HEK293 (cell line): ENCODE data around the gene ASB16.
A peak's percentile ranks its signal among the peaks of the same experiment; 100 is the strongest.

Experiments used
- CTCF ChIA-PET: fragments of 350-600 bp; formaldehyde crosslinking; extraction: SDS; loops from one replicate; lab custom pipeline; 2021; ENCODE audit warnings: antibody characterized with exemption; lab: Yijun Ruan, JAX
- POLR2A ChIA-PET: fragments of 300-600 bp; formaldehyde crosslinking; extraction: SDS; loops from one replicate; lab custom pipeline; 2020; ENCODE audit warnings: antibody characterized with exemption, inconsistent platforms; lab: Yijun Ruan, JAX
- H3K27ac ChIP-seq: fragments of 200-500 bp; sonication (Bioruptor generic); 2 replicates; pipeline ENCODE4 v1.5.1; 2014; ENCODE audit warnings: low read depth, low read length, control low read depth, inconsistent platforms; ENCODE audit errors: extremely low read depth
- H3K36me3 ChIP-seq, 2 experiments: fragments of 200-500 bp in 1 of 2; sonication (Bioruptor generic) in 1 of 2; 1 replicate in 1 of 2; 2 replicates in 1 of 2; pipeline ENCODE4 v1.5.1; 2014 to 2017; ENCODE audit warnings: inconsistent platforms in 2 of 2, low read length in 2 of 2; ENCODE audit not compliant: control insufficient read depth in 2 of 2, insufficient read depth in 1 of 2
- H3K4me1 ChIP-seq: fragments of 200-500 bp; sonication (Bioruptor generic); 2 replicates; pipeline ENCODE4 v1.5.1; 2014; ENCODE audit warnings: mild to moderate bottlenecking, low read length, inconsistent platforms; ENCODE audit not compliant: control insufficient read depth, insufficient read depth
- H3K4me3 ChIP-seq: 2 replicates; pipeline ENCODE4 v1.5.1; 2011; ENCODE audit warnings: low read depth, mild to moderate bottlenecking, control low read depth, low read length, moderate library complexity
- H3K9me3 ChIP-seq: fragments of 200-500 bp; sonication (Bioruptor generic); 2 replicates; pipeline ENCODE4 v1.5.1; 2014; ENCODE audit warnings: low read depth, low read length, inconsistent platforms; ENCODE audit not compliant: control insufficient read depth, insufficient read depth
- FEZF1 ChIP-seq: fragments of 450-650 bp; formaldehyde crosslinking; IDR thresholded peaks from 2 replicates; pipeline ENCODE4 v1.5.1; 2016; ENCODE audit warnings: missing biosample characterization, missing genetic modification characterization
- KLF1 ChIP-seq: fragments of 450-650 bp; formaldehyde crosslinking; IDR thresholded peaks from 2 replicates; pipeline ENCODE4 v1.5.1; 2016; ENCODE audit warnings: missing biosample characterization, missing genetic modification characterization
- ZBTB20 ChIP-seq: fragments of 450-650 bp; formaldehyde crosslinking; IDR thresholded peaks from 2 replicates; pipeline ENCODE4 v1.5.1; 2016; ENCODE audit warnings: missing biosample characterization, missing genetic modification characterization
- ZBTB7A ChIP-seq: fragments of 450-650 bp; formaldehyde crosslinking; IDR thresholded peaks from 2 replicates; pipeline ENCODE4 v1.5.1; 2016; ENCODE audit warnings: low read depth, missing biosample characterization, missing genetic modification characterization
- ZFHX2 ChIP-seq: fragments of 450-650 bp; formaldehyde crosslinking; conservative IDR thresholded peaks from 2 replicates; pipeline ENCODE4 v1.5.1; 2016; ENCODE audit warnings: missing biosample characterization, missing genetic modification characterization
- ZFP69B ChIP-seq: fragments of 450-650 bp; formaldehyde crosslinking; IDR thresholded peaks from 2 replicates; pipeline ENCODE4 v1.5.1; 2016; ENCODE audit warnings: missing biosample characterization, missing genetic modification characterization
- ZNF138 ChIP-seq: fragments of 450-650 bp; formaldehyde crosslinking; IDR thresholded peaks from 2 replicates; pipeline ENCODE4 v1.5.1; 2016; ENCODE audit warnings: missing biosample characterization, missing genetic modification characterization, borderline replicate concordance
- ZNF16 ChIP-seq: fragments of 450-650 bp; formaldehyde crosslinking; IDR thresholded peaks from 2 replicates; pipeline ENCODE4 v1.5.1; 2016; ENCODE audit warnings: low read depth, missing biosample characterization, missing genetic modification characterization
- ZNF19 ChIP-seq: fragments of 450-650 bp; formaldehyde crosslinking; IDR thresholded peaks from 2 replicates; pipeline ENCODE4; 2016; ENCODE audit warnings: missing biosample characterization, missing genetic modification characterization, low read depth
- ZNF404 ChIP-seq: fragments of 450-650 bp; formaldehyde crosslinking; IDR thresholded peaks from 2 replicates; pipeline ENCODE4 v1.5.1; 2017; ENCODE audit warnings: missing biosample characterization, missing genetic modification characterization
- ZNF510 ChIP-seq: fragments of 450-650 bp; formaldehyde crosslinking; IDR thresholded peaks from 2 replicates; pipeline ENCODE4 v1.5.1; 2018; ENCODE audit warnings: mild to moderate bottlenecking, missing genetic modification characterization, missing biosample characterization; ENCODE audit not compliant: insufficient replicate concordance
- ZNF529 ChIP-seq: fragments of 450-650 bp; formaldehyde crosslinking; IDR thresholded peaks from 2 replicates; pipeline ENCODE4 v1.5.1; 2017; ENCODE audit warnings: missing genetic modification characterization, missing biosample characterization; ENCODE audit not compliant: insufficient replicate concordance
- ZNF549 ChIP-seq: fragments of 450-650 bp; IDR thresholded peaks from 2 replicates; pipeline ENCODE4 v1.5.1; 2018; ENCODE audit warnings: missing biosample characterization, missing genetic modification characterization, mild to moderate bottlenecking, inconsistent platforms, moderate library complexity
- ZNF600 ChIP-seq: fragments of 450-650 bp; formaldehyde crosslinking; IDR thresholded peaks from 2 replicates; pipeline ENCODE4 v1.5.1; 2016; ENCODE audit warnings: missing biosample characterization, missing genetic modification characterization
- ZNF621 ChIP-seq: fragments of 450-650 bp; formaldehyde crosslinking; IDR thresholded peaks from 2 replicates; pipeline ENCODE4 v1.5.1; 2017; ENCODE audit warnings: missing biosample characterization, missing genetic modification characterization
- ZNF776 ChIP-seq: fragments of 450-650 bp; formaldehyde crosslinking; IDR thresholded peaks from 2 replicates; pipeline ENCODE4 v1.5.0; 2017; ENCODE audit warnings: missing biosample characterization, missing genetic modification characterization, borderline replicate concordance
- ZSCAN23 ChIP-seq: fragments of 450-650 bp; formaldehyde crosslinking; IDR thresholded peaks from 2 replicates; pipeline ENCODE4 v1.5.1; 2016; ENCODE audit warnings: missing biosample characterization, missing genetic modification characterization
- TF ChIP-seq, protein P1 (sequence below): fragments of 450-650 bp; formaldehyde crosslinking; IDR thresholded peaks from 2 replicates; pipeline ENCODE4 v1.5.1; 2016; ENCODE audit warnings: missing biosample characterization, missing genetic modification characterization
- TF ChIP-seq, protein P2 (sequence below): fragments of 450-650 bp; formaldehyde crosslinking; IDR thresholded peaks from 2 replicates; pipeline ENCODE4 v1.5.1; 2017; ENCODE audit warnings: missing biosample characterization, missing genetic modification characterization
- TF ChIP-seq, protein P3 (sequence below): fragments of 450-650 bp; formaldehyde crosslinking; IDR thresholded peaks from 2 replicates; pipeline ENCODE4 v1.5.1; 2016; ENCODE audit warnings: missing biosample characterization, missing genetic modification characterization
- TF ChIP-seq, protein P4 (sequence below): fragments of 450-650 bp; formaldehyde crosslinking; conservative IDR thresholded peaks from 2 replicates; pipeline ENCODE4 v1.5.1; 2016; ENCODE audit warnings: low read depth, missing biosample characterization, missing genetic modification characterization

Gene ASB16

DNA sequence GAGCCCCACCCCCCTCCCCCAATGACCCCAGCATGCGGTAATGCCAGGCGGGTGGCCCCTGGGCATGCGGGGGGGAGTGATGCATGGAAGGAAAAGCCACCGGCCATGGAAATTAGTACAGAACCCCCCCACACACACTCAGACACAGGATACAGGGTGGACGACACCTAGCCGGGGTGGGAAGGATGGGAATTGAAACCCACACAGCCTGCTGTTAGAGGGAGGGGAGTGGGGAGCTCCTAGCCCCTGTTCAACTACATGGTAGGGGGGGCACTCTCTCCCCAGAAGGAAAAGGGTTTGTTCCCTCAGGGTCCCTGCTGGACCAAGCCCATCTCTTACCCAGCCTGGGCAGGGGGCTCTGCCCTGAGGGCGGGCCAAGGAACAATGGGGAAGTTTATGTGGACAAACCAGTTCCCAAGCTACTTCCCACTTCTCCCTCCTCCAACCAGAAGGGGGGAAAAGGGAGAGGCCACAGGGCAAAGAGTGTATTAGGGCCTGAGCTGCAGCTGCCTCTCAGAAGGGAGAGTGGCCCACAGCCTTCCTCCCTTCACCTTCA lies 21.5 kb downstream of the ASB16 start (continued):
- TF ChIP-seq ZBTB7A (tag by site-specific recombination): no peak
- TF ChIP-seq, all 188 proteins: peak for 4

DNA sequence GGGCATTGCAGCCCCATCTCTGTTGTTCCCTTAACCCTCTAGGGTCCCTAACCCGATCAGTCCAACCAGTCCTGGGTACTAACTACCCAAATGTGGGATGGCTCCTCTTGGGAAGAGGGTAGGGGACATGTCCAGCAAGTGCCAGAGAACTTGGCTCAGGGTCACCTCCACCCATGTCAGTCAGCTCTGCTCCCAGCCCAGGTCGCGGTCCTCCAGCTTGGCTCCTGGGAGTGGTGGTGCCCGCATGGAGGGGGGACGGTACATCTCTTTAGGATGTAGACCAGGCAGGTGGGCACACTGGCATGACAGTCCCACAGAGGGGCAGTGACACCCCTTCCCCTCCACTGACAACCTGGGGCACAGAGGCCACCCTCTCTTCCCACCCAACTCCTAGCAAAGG lies 22.2 kb downstream of the ASB16 start:
- Histone ChIP-seq H3K9me3 (no peaks in the 10 kb centered on the region), H3K4me1 (no peaks in the 10 kb centered on the region), H3K4me3 (no peak overlapping the region), H3K27ac (peak overlapping the region; percentile 71), H3K36me3 (peaks cover 11 to 82% of the 10 kb centered on the region in 2 experiments; a peak in 2 of 3 replicates)
- TF ChIP-seq ZNF138 (no peak), ZBTB20 (tag by site-specific recombination) (no peak), ZNF549 (tag by site-specific recombination) (no peak), ZNF529 (tag by site-specific recombination) (no peak), ZNF621 (tag by site-specific recombination) (no peak), KLF1 (tag by site-specific recombination) (no peak), ZFP69B (tag by site-specific recombination) (no peak), ZNF16 (no peak), ZSCAN23 (tag by site-specific recombination) (no peak), ZNF776 (no peak)
- TF ChIP-seq, protein P1, sequence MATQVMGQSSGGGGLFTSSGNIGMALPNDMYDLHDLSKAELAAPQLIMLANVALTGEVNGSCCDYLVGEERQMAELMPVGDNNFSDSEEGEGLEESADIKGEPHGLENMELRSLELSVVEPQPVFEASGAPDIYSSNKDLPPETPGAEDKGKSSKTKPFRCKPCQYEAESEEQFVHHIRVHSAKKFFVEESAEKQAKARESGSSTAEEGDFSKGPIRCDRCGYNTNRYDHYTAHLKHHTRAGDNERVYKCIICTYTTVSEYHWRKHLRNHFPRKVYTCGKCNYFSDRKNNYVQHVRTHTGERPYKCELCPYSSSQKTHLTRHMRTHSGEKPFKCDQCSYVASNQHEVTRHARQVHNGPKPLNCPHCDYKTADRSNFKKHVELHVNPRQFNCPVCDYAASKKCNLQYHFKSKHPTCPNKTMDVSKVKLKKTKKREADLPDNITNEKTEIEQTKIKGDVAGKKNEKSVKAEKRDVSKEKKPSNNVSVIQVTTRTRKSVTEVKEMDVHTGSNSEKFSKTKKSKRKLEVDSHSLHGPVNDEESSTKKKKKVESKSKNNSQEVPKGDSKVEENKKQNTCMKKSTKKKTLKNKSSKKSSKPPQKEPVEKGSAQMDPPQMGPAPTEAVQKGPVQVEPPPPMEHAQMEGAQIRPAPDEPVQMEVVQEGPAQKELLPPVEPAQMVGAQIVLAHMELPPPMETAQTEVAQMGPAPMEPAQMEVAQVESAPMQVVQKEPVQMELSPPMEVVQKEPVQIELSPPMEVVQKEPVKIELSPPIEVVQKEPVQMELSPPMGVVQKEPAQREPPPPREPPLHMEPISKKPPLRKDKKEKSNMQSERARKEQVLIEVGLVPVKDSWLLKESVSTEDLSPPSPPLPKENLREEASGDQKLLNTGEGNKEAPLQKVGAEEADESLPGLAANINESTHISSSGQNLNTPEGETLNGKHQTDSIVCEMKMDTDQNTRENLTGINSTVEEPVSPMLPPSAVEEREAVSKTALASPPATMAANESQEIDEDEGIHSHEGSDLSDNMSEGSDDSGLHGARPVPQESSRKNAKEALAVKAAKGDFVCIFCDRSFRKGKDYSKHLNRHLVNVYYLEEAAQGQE: no peak
- TF ChIP-seq, protein P2, sequence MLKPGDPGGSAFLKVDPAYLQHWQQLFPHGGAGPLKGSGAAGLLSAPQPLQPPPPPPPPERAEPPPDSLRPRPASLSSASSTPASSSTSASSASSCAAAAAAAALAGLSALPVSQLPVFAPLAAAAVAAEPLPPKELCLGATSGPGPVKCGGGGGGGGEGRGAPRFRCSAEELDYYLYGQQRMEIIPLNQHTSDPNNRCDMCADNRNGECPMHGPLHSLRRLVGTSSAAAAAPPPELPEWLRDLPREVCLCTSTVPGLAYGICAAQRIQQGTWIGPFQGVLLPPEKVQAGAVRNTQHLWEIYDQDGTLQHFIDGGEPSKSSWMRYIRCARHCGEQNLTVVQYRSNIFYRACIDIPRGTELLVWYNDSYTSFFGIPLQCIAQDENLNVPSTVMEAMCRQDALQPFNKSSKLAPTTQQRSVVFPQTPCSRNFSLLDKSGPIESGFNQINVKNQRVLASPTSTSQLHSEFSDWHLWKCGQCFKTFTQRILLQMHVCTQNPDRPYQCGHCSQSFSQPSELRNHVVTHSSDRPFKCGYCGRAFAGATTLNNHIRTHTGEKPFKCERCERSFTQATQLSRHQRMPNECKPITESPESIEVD (tag by site-specific recombination): no peak
- TF ChIP-seq, protein P3, sequence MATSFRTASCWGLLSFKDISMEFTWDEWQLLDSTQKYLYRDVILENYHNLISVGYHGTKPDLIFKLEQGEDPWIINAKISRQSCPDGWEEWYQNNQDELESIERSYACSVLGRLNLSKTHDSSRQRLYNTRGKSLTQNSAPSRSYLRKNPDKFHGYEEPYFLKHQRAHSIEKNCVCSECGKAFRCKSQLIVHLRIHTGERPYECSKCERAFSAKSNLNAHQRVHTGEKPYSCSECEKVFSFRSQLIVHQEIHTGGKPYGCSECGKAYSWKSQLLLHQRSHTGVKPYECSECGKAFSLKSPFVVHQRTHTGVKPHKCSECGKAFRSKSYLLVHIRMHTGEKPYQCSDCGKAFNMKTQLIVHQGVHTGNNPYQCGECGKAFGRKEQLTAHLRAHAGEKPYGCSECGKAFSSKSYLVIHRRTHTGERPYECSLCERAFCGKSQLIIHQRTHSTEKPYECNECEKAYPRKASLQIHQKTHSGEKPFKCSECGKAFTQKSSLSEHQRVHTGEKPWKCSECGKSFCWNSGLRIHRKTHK (tag by site-specific recombination): no peak
- POLR2A ChIA-PET: interaction anchor here (2.0 to 2.3 kb wide), 2 partner anchors 29 to 125 kb away, joined by 7 to 9 read pairs; no protein-coding TSS in a partner anchor
- CTCF ChIA-PET: no interaction called here

DNA sequence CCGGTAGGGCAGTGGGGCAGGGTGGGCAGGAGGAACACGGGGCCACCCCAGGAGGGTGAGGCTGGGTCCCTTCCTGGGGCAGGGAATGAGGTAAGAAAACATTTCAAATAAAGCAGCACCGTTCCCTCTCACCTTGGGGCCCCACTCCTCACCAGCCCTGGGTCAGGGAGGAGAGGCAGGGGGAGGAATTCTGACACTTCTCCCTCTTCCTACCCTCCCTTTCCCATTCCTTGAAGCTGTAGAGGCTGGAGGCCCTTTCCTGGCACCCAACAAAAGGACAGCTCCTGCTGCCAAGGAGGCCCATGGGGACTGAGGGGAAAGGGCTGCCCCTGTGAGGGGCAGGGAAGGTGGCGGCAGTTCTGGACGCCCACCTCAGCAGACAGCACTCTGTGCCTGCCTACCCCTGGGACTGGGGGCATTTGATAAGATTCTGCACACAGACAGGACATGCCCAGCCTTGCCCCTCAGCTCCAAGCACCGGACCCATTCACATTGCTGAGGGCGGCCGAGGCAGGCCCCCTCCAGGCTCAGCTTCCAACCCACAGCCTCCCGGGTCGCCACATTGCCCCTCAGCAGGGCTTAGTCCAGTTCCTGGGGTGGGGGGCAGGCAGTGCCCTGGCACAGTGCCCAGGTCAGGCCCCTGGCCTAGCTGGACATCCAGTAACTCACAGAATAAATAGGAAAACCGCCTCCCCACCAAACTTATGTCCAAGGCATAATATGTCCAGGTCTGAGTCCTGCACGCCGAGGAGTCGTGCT lies 23.0 kb downstream of the ASB16 start:
- POLR2A ChIA-PET: no interaction called here
- Histone ChIP-seq H3K4me3 (no peak overlapping the region), H3K4me1 (no peaks in the 10 kb centered on the region), H3K27ac (peak overlapping the region; percentile 71), H3K36me3 (peaks cover 11 to 86% of the 10 kb centered on the region in 2 experiments; a peak in 2 of 3 replicates), H3K9me3 (no peaks in the 10 kb centered on the region)
- CTCF ChIA-PET: interaction anchor here (1.0 to 1.9 kb wide), 2 partner anchors 10 to 138 kb away, joined by 3 to 7 read pairs; no protein-coding TSS in a partner anchor
- no peak for TF ChIP-seq FEZF1 (tag by site-specific recombination)
- no peak for TF ChIP-seq ZNF510
- no peak for TF ChIP-seq ZNF19
- TF ChIP-seq, protein P4, sequence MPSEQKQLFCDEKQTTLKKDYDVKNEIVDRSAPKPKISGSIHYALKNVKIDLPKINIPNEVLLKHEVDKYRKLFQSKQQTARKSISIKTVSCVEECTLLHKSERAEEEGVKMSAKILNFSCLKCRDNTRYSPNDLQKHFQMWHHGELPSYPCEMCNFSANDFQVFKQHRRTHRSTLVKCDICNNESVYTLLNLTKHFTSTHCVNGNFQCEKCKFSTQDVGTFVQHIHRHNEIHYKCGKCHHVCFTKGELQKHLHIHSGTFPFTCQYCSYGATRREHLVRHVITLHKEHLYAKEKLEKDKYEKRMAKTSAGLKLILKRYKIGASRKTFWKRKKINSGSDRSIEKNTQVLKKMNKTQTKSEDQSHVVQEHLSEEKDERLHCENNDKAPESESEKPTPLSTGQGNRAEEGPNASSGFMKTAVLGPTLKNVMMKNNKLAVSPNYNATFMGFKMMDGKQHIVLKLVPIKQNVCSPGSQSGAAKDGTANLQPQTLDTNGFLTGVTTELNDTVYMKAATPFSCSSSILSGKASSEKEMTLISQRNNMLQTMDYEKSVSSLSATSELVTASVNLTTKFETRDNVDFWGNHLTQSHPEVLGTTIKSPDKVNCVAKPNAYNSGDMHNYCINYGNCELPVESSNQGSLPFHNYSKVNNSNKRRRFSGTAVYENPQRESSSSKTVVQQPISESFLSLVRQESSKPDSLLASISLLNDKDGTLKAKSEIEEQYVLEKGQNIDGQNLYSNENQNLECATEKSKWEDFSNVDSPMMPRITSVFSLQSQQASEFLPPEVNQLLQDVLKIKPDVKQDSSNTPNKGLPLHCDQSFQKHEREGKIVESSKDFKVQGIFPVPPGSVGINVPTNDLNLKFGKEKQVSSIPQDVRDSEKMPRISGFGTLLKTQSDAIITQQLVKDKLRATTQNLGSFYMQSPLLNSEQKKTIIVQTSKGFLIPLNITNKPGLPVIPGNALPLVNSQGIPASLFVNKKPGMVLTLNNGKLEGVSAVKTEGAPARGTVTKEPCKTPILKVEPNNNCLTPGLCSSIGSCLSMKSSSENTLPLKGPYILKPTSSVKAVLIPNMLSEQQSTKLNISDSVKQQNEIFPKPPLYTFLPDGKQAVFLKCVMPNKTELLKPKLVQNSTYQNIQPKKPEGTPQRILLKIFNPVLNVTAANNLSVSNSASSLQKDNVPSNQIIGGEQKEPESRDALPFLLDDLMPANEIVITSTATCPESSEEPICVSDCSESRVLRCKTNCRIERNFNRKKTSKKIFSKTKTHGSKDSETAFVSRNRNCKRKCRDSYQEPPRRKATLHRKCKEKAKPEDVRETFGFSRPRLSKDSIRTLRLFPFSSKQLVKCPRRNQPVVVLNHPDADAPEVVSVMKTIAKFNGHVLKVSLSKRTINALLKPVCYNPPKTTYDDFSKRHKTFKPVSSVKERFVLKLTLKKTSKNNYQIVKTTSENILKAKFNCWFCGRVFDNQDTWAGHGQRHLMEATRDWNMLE (tag by site-specific recombination): no peak
- TF ChIP-seq ZNF404 (tag by site-specific recombination): no peak
- peak; percentile 30; the same call in 1 of the 2 replicates for TF ChIP-seq ZNF600 (tag by site-specific recombination)
- 0 out of 2 replicates have a peak, but pooled peaks have one; percentile 13 for TF ChIP-seq ZFHX2 (tag by site-specific recombination)
